ENCODE results near the gene CADM1. TPM values are rescaled to one million over a fixed set of nuclear protein-coding genes. Genes with fewer than 3 reads are reported as not detected.

The CADM1 gene
- total RNA-seq, 4 donors from 2014 or later: 1.2 to 2.5 (median 2.2) TPM

DNA sequence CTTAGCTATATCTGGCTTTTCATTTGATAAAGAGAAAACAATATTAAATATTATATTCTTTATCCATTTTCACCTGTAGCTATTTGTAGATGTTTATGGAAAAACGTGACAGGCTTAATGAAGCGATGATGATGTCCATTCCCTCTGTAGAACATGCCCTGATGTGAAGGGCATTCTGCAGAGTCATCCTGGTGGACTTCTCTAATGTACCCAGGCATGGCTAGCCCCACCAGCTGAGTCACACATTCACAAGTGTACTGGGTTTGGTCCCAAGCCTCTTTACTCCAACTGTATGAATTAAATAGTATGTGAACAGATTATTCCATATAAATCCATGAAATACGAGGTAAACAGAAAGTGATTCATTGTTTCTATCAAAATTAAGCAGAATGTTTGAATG is 139.3 kb downstream of the CADM1 start:
- H3K27me3 ChIP-seq: no peaks in the 10 kb centered on the region
- H3K9me3 ChIP-seq: no peaks in the 10 kb centered on the region
- in situ Hi-C loops (cut with MboI; ENCODE audit: low sequenced_read_pairs in 4 of 4): no loop called here
- DNase-seq (no peak), ATAC-seq (no peak)
- intact Hi-C loops (cut with DNase I; ENCODE audit: low total_unique reads): no loop called here
- no peaks in the 10 kb centered on the region for H3K4me1 ChIP-seq
- no peak overlapping the region for H3K4me3 ChIP-seq
- H3K27ac ChIP-seq: no peak overlapping the region
- H3K36me3 ChIP-seq: no peaks in the 10 kb centered on the region
- TF ChIP-seq POLR2A (IDR thresholded peaks at IDR 0.05): no peak
- TF ChIP-seq, protein P1, sequence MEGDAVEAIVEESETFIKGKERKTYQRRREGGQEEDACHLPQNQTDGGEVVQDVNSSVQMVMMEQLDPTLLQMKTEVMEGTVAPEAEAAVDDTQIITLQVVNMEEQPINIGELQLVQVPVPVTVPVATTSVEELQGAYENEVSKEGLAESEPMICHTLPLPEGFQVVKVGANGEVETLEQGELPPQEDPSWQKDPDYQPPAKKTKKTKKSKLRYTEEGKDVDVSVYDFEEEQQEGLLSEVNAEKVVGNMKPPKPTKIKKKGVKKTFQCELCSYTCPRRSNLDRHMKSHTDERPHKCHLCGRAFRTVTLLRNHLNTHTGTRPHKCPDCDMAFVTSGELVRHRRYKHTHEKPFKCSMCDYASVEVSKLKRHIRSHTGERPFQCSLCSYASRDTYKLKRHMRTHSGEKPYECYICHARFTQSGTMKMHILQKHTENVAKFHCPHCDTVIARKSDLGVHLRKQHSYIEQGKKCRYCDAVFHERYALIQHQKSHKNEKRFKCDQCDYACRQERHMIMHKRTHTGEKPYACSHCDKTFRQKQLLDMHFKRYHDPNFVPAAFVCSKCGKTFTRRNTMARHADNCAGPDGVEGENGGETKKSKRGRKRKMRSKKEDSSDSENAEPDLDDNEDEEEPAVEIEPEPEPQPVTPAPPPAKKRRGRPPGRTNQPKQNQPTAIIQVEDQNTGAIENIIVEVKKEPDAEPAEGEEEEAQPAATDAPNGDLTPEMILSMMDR (IDR thresholded peaks at IDR 0.05 in 4 of 5, conservative IDR thresholded peaks at IDR 0.05 in 1 of 5): no peak

DNA sequence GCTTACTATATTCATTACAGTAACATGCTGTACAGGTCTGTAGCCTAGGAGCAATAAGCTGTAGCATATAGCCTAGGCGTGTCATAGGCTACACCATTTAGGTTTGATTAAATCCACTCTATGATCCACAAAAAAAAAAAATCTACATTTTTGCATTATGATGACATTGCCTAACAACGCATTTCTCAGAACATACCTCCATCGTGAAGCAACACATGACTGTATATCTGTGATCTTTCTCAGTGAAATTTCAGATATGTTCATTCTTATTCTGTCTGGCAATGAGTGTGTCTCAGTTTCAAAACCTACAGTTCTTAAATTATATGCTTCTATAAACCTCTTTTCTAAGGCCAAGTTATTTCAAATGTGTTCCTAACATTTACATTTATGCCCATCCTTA is 140.3 kb downstream of the CADM1 start:
- DNase-seq (no peak), ATAC-seq (no peak)
- Histone ChIP-seq H3K9me3 (no peaks in the 10 kb centered on the region), H3K4me3 (no peak overlapping the region), H3K27ac (no peak overlapping the region), H3K27me3 (no peaks in the 10 kb centered on the region), H3K4me1 (no peaks in the 10 kb centered on the region), H3K36me3 (no peaks in the 10 kb centered on the region)
- intact Hi-C loops (cut with DNase I; ENCODE audit: low total_unique reads) (no loop called here), in situ Hi-C loops (cut with MboI; ENCODE audit: low sequenced_read_pairs in 4 of 4) (no loop called here)
- TF ChIP-seq POLR2A (IDR thresholded peaks at IDR 0.05): no peak
- TF ChIP-seq, protein P1 (IDR thresholded peaks at IDR 0.05 in 4 of 5, conservative IDR thresholded peaks at IDR 0.05 in 1 of 5): no peak

DNA sequence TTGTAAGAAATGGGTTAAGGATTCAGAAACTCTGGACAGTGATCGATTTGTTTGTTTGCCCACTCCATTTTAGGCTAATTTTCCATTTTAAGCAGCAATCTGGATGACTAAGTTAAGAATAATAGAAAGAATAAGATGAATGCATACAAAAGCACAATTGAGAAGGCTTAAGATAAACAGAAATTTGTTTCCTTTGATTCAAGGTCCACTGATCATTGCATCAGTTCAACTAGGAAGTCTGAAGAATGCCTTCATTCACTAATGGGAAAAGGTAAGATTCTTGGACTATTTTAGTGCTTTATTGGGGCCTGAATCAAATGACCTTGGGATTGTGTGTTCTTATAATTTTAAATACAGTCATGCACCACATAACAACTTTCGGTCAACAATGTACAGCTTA is 140.8 kb downstream of the CADM1 start:
- H3K36me3 ChIP-seq: no peaks in the 10 kb centered on the region
- in situ Hi-C loops (cut with MboI; ENCODE audit: low sequenced_read_pairs in 4 of 4): no loop called here
- no peak for ATAC-seq
- no peaks in the 10 kb centered on the region for H3K9me3 ChIP-seq
- no peak overlapping the region for H3K27ac ChIP-seq
- no peaks in the 10 kb centered on the region for H3K4me1 ChIP-seq
- TF ChIP-seq POLR2A (IDR thresholded peaks at IDR 0.05): no peak
- TF ChIP-seq, protein P1 (IDR thresholded peaks at IDR 0.05 in 4 of 5, conservative IDR thresholded peaks at IDR 0.05 in 1 of 5): no peak
- no peak for DNase-seq
- intact Hi-C loops (cut with DNase I; ENCODE audit: low total_unique reads): no loop called here
- no peak overlapping the region for H3K4me3 ChIP-seq
- no peaks in the 10 kb centered on the region for H3K27me3 ChIP-seq

DNA sequence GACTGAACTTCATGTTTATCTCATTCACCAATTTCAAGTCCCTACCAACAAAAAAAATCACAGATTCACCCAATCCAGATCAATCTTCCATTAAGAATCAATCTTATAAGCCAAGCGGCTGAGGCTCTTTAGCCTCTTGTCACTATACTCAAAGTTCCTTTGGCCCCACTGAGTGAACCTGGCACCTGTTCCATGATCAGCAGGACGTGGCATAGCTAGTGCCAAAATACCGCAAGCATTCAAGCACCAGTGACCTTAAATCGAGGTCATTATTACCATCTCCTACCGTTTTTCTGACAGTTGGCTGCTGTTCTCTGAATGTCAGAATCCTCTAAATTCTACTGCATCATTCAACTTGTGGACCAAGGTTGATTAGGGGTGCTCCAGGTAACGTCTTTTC is 141.2 kb downstream of the CADM1 start:
- DNase-seq (peak in 1 of 2 donors; percentile 14), ATAC-seq (no peak)
- Histone ChIP-seq H3K9me3 (no peaks in the 10 kb centered on the region), H3K4me3 (no peak overlapping the region), H3K36me3 (no peaks in the 10 kb centered on the region), H3K27me3 (no peaks in the 10 kb centered on the region), H3K27ac (no peak overlapping the region), H3K4me1 (no peaks in the 10 kb centered on the region)
- in situ Hi-C loops (cut with MboI; ENCODE audit: low sequenced_read_pairs in 4 of 4) (no loop called here), intact Hi-C loops (cut with DNase I; ENCODE audit: low total_unique reads) (no loop called here)
- TF ChIP-seq, protein P1 (IDR thresholded peaks at IDR 0.05 in 4 of 5, conservative IDR thresholded peaks at IDR 0.05 in 1 of 5): no peak

DNA sequence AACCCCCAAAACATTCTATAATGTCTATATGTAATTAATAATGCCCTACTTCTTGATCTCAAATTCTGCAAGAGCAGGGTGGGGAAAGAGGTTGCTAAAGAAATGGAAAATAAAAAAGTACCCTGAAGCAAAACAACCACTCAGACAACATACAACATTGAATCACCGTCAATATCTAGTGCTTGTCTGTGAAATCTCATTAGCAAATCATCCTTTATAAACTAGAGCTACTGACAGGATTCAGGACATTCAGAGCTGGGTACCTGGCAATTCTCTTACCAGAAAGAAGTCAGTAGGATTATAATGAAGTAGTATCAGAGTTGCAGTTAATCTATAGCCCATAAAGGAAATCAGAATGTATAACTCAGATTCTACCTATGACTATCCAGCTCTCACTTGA is 143.2 kb downstream of the CADM1 start:
- no peak for TF ChIP-seq POLR2A (IDR thresholded peaks at IDR 0.05)
- TF ChIP-seq, protein P1 (IDR thresholded peaks at IDR 0.05 in 4 of 5, conservative IDR thresholded peaks at IDR 0.05 in 1 of 5): no peak
- Histone ChIP-seq H3K27me3 (no peaks in the 10 kb centered on the region), H3K27ac (no peak overlapping the region), H3K36me3 (no peaks in the 10 kb centered on the region), H3K9me3 (no peaks in the 10 kb centered on the region), H3K4me1 (no peaks in the 10 kb centered on the region), H3K4me3 (no peak overlapping the region)
- DNase-seq: no peak
- in situ Hi-C loops (cut with MboI; ENCODE audit: low sequenced_read_pairs in 4 of 4): no loop called here
- intact Hi-C loops (cut with DNase I; ENCODE audit: low total_unique reads): no loop called here
- no peak for ATAC-seq

Measured in gastrocnemius medialis (tissue), 4 donors.